PC-9 (cell line): ENCODE measurements around the gene KIR3DL1.
"Not testable (repeated sequence)": the region's sequence is repeated elsewhere in the genome, so short reads cannot be mapped to it uniquely, and the experiment has no call there.

Experiments
- EZH2 ChIP-seq: fragments of 200-600 bp; sonication (generic); IDR thresholded peaks from 2 replicates; pipeline ENCODE4 v1.8.0; 2017; ENCODE audit warnings: antibody characterized with exemption, low read depth
- TF ChIP-seq, protein P1 (sequence below): fragments of 200-600 bp; sonication (generic); conservative IDR thresholded peaks from 2 replicates; pipeline ENCODE4 v1.6.1; 2017; ENCODE audit warnings: mixed run types, antibody characterized with exemption, mild to moderate bottlenecking, moderate library complexity

DNA sequence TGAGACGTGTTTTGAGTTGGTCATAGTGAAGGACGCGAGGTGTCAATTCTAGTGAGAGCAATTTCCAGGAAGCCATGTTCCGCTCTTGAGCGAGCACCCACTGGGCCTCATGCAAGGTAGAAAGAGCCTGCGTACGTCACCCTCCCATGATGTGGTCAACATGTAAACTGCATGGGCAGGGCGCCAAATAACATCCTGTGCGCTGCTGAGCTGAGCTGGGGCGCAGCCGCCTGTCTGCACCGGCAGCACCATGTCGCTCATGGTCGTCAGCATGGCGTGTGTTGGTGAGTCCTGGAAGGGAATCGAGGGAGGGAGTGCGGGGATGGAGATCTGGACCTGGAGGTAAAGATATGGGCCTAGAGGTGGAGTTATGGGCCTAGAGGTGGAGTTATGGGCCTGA lies at the start of gene KIR3DL1:
- TF ChIP-seq, protein P1, sequence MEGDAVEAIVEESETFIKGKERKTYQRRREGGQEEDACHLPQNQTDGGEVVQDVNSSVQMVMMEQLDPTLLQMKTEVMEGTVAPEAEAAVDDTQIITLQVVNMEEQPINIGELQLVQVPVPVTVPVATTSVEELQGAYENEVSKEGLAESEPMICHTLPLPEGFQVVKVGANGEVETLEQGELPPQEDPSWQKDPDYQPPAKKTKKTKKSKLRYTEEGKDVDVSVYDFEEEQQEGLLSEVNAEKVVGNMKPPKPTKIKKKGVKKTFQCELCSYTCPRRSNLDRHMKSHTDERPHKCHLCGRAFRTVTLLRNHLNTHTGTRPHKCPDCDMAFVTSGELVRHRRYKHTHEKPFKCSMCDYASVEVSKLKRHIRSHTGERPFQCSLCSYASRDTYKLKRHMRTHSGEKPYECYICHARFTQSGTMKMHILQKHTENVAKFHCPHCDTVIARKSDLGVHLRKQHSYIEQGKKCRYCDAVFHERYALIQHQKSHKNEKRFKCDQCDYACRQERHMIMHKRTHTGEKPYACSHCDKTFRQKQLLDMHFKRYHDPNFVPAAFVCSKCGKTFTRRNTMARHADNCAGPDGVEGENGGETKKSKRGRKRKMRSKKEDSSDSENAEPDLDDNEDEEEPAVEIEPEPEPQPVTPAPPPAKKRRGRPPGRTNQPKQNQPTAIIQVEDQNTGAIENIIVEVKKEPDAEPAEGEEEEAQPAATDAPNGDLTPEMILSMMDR: not testable (repeated sequence)
- TF ChIP-seq EZH2: not testable (repeated sequence)
